Ovary (tissue), 9 donors: ENCODE measurements around the gene TCN2. TPM values are rescaled to one million over a fixed set of nuclear protein-coding genes. Genes with fewer than 3 reads are reported as not detected.

Experiments
- DNase-seq, 5 donors: peaks; one replicate each; pipeline ENCODE4 v3.0.0-alpha.2; 2019 to 2020
- H3K27ac ChIP-seq, 2 donors: fragments of 200-600 bp; one replicate each; pipeline versions ENCODE4 v1.5.1 to v1.8.0; 2019 to 2022
- H3K27me3 ChIP-seq: fragments of 200-600 bp; one replicate; pipeline ENCODE4 v1.8.0; 2022
- H3K36me3 ChIP-seq: fragments of 200-600 bp; sonication (generic); one replicate; pipeline ENCODE4 v1.5.1; 2019
- H3K4me1 ChIP-seq: one replicate; pipeline ENCODE4 v1.8.1; 2013; ENCODE audit warnings: mild to moderate bottlenecking, moderate library complexity; ENCODE audit not compliant: insufficient read depth
- H3K4me3 ChIP-seq: fragments of 200-600 bp; sonication (generic); one replicate; pipeline ENCODE4 v1.5.1; 2017
- H3K9me3 ChIP-seq, 2 donors: fragments of 200-600 bp in 1 of 2; sonication (generic) in 1 of 2; one replicate each; pipeline versions ENCODE4 v1.5.1 to v1.8.1; 2013 to 2019; ENCODE audit warnings: mild to moderate bottlenecking in 1 of 2, moderate library complexity in 1 of 2
- EP300 ChIP-seq: sonication (generic); formaldehyde crosslinking; IDR thresholded peaks from one replicate; pipeline ENCODE4 v1.6.1; 2017; ENCODE audit warnings: antibody characterized with exemption
- POLR2A ChIP-seq: fragments of 450-650 bp; IDR thresholded peaks from one replicate; pipeline ENCODE4 v1.6.1; 2017; ENCODE audit warnings: antibody characterized with exemption, mild to moderate bottlenecking, moderate library complexity
- WGBS, 3 donors: extraction: QIAGEN DNeasy Blood & Tissue Kit in 1 of 3; methylation state at CpG; one replicate each; pipeline versions ENCODE4 v1.1.5 to v1.1.7; 2013 to 2017; 5-methylcytosine and 5-hydroxymethylcytosine counted together
- intact Hi-C, 4 donors: fragments of 100-400 bp; cut with DNase I; formaldehyde crosslinking; loops; one replicate each; pipeline versions ENCODE4 v1.11.0 to v1.15.1; 2022 to 2023
- polyA plus RNA-seq, 2 donors: library from polyadenylated mRNA; stranded (reverse); fragments of 200-250 nt in 1 of 2; fragments of 350-450 nt in 1 of 2; fragmentation: Illumina TruSeq in 1 of 2; extraction: RNeasy Lipid Tissue Mini Kit (QIAGEN cat#74804) in 1 of 2; gene quantifications; one replicate each; pipeline ENCODE4 v1.2.3, GENCODE V29; 2013 to 2014
- total RNA-seq, 7 donors: library from RNA; depleted of rRNA in 2 of 7; stranded (reverse); fragments of >200 nt in 2 of 7; fragmentation: NEBNext Ultra II Directional in 3 of 7; extraction: Animal tissue kit (Norgen Biotek cat#: 25700) in 3 of 7; gene quantifications; one replicate each; pipeline versions ENCODE4 v1.1.0 to v1.2.4, GENCODE V29; 2016 to 2023
- TF ChIP-seq, protein P1 (sequence below), 3 donors: fragments of 450-650 bp in 2 of 3; fragments of 200-600 bp in 1 of 3; IDR thresholded peaks; one replicate each; pipeline versions ENCODE4 v1.5.1 to v1.8.0; 2016 to 2022; ENCODE audit warnings: antibody characterized with exemption in 3 of 3, mild to moderate bottlenecking in 1 of 3
- donor health status: DM: no; HTN: no; CAD: no; lungs with moderate emphysema.
- donor health status: DM: no; HTN: no; CAD: no.
- donor health status: Bipolar disorder and iron deficiency.
- donor health status: DM: yes; HTN: yes; CAD: no.
- donor health status: DM: no; HTN: no; CAD: no.
- donor health status: DM: yes; HTN: yes; CAD: no.

TCN2 gene
- total and polyA plus RNA-seq, 9 donors, result 5.1 to 33.9 (median 15.6) TPM

DNA sequence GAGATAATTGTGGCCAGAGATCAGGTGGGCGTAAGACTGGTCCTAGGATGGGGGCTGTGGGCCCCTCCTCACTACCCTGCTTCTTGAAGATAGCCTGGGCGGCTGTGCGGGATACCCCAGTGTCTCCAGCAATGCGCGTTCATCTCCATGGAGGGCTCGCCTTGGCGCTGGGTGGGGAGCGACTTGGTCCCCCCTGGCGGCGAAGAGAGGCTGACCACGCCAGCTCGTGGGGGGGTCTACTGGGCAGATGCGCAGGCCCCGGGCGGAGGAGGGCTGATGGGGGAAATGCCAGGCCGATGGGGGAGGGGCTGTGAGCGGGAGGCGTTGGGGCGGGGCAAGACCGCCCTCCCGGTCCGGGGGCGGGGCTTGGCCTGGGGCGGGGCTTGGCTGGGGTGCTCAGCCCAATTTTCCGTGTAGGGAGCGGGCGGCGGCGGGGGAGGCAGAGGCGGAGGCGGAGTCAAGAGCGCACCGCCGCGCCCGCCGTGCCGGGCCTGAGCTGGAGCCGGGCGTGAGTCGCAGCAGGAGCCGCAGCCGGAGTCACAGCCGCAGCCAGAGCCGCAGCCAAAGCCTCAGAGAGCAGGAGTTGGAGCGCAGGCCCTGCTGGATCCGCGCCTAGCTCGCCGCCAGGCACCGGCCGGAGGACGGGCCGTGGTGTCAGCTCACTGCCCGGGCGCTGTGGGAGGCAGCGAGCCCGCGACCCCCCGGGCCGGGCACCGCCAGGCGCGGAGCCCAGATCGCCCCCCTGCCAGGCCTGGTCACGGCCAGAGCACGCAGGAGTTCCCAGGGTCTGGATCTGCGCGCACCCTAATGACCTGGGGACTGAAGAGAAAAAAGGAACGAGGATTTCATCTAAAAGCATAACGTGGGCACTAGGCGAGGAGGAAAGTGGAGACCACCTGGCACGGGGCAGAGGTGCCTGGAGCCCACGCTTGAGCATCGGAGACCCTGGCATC is 28.6 kb downstream of the TCN2 start, which contains the start of gene SLC35E4:
SLC35E4 (plus strand) TSS at position 509 of the 953 bp plus-strand sequence. CDS start 670 bp downstream, outside the sequence.
- Histone ChIP-seq H3K27me3 (no peaks in the 10 kb centered on the region), H3K36me3 (no peaks in the 10 kb centered on the region), H3K27ac (peak within 1 kb of the TSS; percentile 83 to 94), H3K4me3 (peak within 1 kb of the TSS; percentile 81), H3K9me3 (no peaks in the 10 kb centered on the region), H3K4me1 (peaks cover 15% of the 10 kb centered on the region)
- 0 to 1% (median 1%) methylated on average over 56 to 75 of the region's 75 CpGs for WGBS, 3 donors
- intact Hi-C loops, result loop anchor here in 3 of 4 donors (10.0 kb wide), 4 partner anchors 59 to 509 kb away; partner anchors contain the start of genes OSBP2 (in 1 of the 3) and PLA2G3 (in 1 of the 3)
- DNase-seq, result peak; percentile 98 to 99 (median 98)
- TF ChIP-seq POLR2A, result peak; percentile 13
- TF ChIP-seq, protein P1, sequence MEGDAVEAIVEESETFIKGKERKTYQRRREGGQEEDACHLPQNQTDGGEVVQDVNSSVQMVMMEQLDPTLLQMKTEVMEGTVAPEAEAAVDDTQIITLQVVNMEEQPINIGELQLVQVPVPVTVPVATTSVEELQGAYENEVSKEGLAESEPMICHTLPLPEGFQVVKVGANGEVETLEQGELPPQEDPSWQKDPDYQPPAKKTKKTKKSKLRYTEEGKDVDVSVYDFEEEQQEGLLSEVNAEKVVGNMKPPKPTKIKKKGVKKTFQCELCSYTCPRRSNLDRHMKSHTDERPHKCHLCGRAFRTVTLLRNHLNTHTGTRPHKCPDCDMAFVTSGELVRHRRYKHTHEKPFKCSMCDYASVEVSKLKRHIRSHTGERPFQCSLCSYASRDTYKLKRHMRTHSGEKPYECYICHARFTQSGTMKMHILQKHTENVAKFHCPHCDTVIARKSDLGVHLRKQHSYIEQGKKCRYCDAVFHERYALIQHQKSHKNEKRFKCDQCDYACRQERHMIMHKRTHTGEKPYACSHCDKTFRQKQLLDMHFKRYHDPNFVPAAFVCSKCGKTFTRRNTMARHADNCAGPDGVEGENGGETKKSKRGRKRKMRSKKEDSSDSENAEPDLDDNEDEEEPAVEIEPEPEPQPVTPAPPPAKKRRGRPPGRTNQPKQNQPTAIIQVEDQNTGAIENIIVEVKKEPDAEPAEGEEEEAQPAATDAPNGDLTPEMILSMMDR (IDR thresholded peaks at IDR 0.05), result peak in 2 of 3 donors; percentile 54 to 62
- no peak for TF ChIP-seq EP300

DNA sequence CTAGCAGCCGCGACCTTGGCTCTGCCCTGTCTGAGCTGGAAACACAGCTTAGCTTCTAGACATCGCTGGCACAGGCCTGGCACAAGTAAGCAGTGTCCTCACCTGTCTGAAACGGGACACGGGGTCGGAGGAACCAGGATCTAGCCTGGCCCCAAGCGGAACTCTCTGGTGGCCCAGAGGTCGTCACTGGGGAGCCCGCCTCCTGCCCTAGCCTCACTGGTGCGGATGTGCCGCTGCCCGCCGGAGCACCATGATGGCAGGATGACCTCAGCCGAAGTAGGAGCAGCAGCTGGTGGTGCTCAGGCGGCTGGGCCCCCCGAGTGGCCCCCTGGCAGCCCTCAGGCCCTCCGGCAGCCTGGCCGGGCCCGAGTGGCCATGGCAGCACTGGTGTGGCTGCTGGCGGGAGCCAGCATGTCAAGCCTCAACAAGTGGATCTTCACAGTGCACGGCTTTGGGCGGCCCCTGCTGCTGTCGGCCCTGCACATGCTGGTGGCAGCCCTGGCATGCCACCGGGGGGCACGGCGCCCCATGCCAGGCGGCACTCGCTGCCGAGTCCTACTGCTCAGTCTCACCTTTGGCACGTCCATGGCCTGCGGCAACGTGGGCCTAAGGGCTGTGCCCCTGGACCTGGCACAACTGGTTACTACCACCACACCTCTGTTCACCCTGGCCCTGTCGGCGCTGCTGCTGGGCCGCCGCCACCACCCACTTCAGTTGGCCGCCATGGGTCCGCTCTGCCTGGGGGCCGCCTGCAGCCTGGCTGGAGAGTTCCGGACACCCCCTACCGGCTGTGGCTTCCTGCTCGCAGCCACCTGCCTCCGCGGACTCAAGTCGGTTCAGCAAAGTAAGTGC is 29.5 kb downstream of the TCN2 start:
- DNase-seq, result peak; percentile 28 to 55 (median 44)
- intact Hi-C loops, result loop anchor here in 3 of 4 donors (10.0 kb wide), 4 partner anchors 58 to 508 kb away; partner anchors contain the start of genes OSBP2 (in 1 of the 3) and PLA2G3 (in 1 of the 3)

GRCh38 chr22:30637701-30638114 is 30.7 kb downstream of the TCN2 start:
- no peaks in the 10 kb centered on the region for H3K9me3 ChIP-seq
- DNase-seq, result no peak
- H3K27me3 ChIP-seq, result no peaks in the 10 kb centered on the region
- peaks cover 15% of the 10 kb centered on the region for H3K4me1 ChIP-seq
- no peak overlapping the region for H3K4me3 ChIP-seq
- no peaks in the 10 kb centered on the region for H3K36me3 ChIP-seq
- intact Hi-C loops, result loop anchor here in 3 of 4 donors (10.0 kb wide), 4 partner anchors 57 to 507 kb away; partner anchors contain the start of genes OSBP2 (in 1 of the 3) and PLA2G3 (in 1 of the 3)
- WGBS, 3 donors, result 56 to 75% (median 65%) methylated on average over 1 of the region's 1 CpG
- TF ChIP-seq POLR2A, result no peak
- TF ChIP-seq, protein P1 (IDR thresholded peaks at IDR 0.05), result no peak
- TF ChIP-seq EP300, result no peak
- no peak overlapping the region for H3K27ac ChIP-seq

More for the DNA sequence above, 29.5 kb downstream of the TCN2 start:
- Histone ChIP-seq H3K36me3 (no peaks in the 10 kb centered on the region), H3K27me3 (no peaks in the 10 kb centered on the region), H3K27ac (no peak overlapping the region), H3K9me3 (no peaks in the 10 kb centered on the region), H3K4me1 (peaks cover 15% of the 10 kb centered on the region), H3K4me3 (peak overlapping the region; percentile 81)
- 35 to 50% (median 36%) methylated on average over 39 to 45 of the region's 45 CpGs for WGBS, 3 donors
- TF ChIP-seq POLR2A, result no peak
- TF ChIP-seq EP300, result no peak
- TF ChIP-seq, protein P1 (IDR thresholded peaks at IDR 0.05), result no peak

GRCh38 chr22:30640361-30640760 is 33.4 kb downstream of the TCN2 start:
- Histone ChIP-seq H3K36me3 (no peaks in the 10 kb centered on the region), H3K4me1 (peaks cover 17% of the 10 kb centered on the region), H3K27ac (no peak overlapping the region), H3K4me3 (no peak overlapping the region), H3K9me3 (no peaks in the 10 kb centered on the region), H3K27me3 (no peaks in the 10 kb centered on the region)
- 97 to 98% (median 98%) methylated on average over 4 of the region's 4 CpGs for WGBS, 3 donors
- no peak for DNase-seq
- TF ChIP-seq EP300, result no peak
- TF ChIP-seq, protein P1 (IDR thresholded peaks at IDR 0.05), result no peak
- intact Hi-C loops, result loop anchor here in 1 of 4 donors (10.0 kb wide), 1 partner anchor 444 kb away; the partner anchor contains the start of gene SMTN
